CD4-positive, alpha-beta T cell (primary cell): ENCODE results near the gene FARP1. TPM values are rescaled to one million over a fixed set of nuclear protein-coding genes. Genes with fewer than 3 reads are reported as not detected.

Experiments used
- ATAC-seq: fragments of 200-7000 bp; cut with Tn5 transposase; one replicate; pipeline ENCODE4 v1.10.0; 2022; ENCODE audit warnings: mild to moderate bottlenecking; ENCODE audit not compliant: poor library complexity
- CTCF ChIA-PET: fragments of 350-600 bp; sonication (Branson Sonifier 250); formaldehyde crosslinking; loops from one replicate; lab custom pipeline; 2021; ENCODE audit warnings: antibody characterized with exemption, inconsistent platforms; lab: Charles Lee
- POLR2A ChIA-PET: fragments of 350-600 bp; sonication (Branson Sonifier 250); formaldehyde crosslinking; loops from one replicate; lab custom pipeline; 2021; ENCODE audit warnings: antibody characterized with exemption, inconsistent platforms; lab: Charles Lee
- DNase-seq, 14 experiments: peaks; one replicate each; pipeline ENCODE4 v3.0.0-alpha.2; 2013 to 2020; ENCODE audit warnings: mixed read lengths in 2 of 14
- H3K27ac ChIP-seq, 2 donors: one replicate each; pipeline versions ENCODE4 v1.5.1 to v1.7.0; 2013; ENCODE audit warnings: low read length in 2 of 2, low read depth in 1 of 2, mild to moderate bottlenecking in 1 of 2
- H3K27me3 ChIP-seq, 2 experiments: 1 replicate in 1 of 2; 2 replicates in 1 of 2; pipeline versions ENCODE4 v1.6.1 to v1.7.0; 2013; ENCODE audit warnings: low read length in 2 of 2, control low read depth in 1 of 2, mild to moderate bottlenecking in 1 of 2, moderate library complexity in 1 of 2; ENCODE audit not compliant: insufficient read depth in 2 of 2, control insufficient read depth in 1 of 2
- H3K36me3 ChIP-seq: one replicate; pipeline ENCODE4 v1.6.1; 2013; ENCODE audit warnings: low read length, control low read depth; ENCODE audit not compliant: insufficient read depth
- H3K4me1 ChIP-seq: one replicate; pipeline ENCODE4 v1.6.1; 2013; ENCODE audit warnings: low read length, control low read depth; ENCODE audit not compliant: insufficient read depth
- H3K4me3 ChIP-seq: one replicate; pipeline ENCODE4 v1.5.1; 2013; ENCODE audit warnings: mild to moderate bottlenecking, low read length, moderate library complexity
- H3K9me3 ChIP-seq, 2 experiments: 1 replicate in 1 of 2; 2 replicates in 1 of 2; pipeline versions ENCODE4 v1.6.1 to v1.7.0; 2013; ENCODE audit warnings: low read length in 2 of 2, mild to moderate bottlenecking in 2 of 2, control low read depth in 1 of 2, moderate library complexity in 1 of 2; ENCODE audit not compliant: control insufficient read depth in 1 of 2, insufficient read depth in 1 of 2
- H3K27ac Mint-ChIP-seq: one replicate; pipeline ENCODE4 v1.8.0; 2020; ENCODE audit warnings: mixed read lengths
- H3K27me3 Mint-ChIP-seq: one replicate; pipeline ENCODE4 v1.8.0; 2021; ENCODE audit warnings: mixed read lengths
- H3K36me3 Mint-ChIP-seq: one replicate; pipeline ENCODE4 v1.8.0; 2021; ENCODE audit warnings: low read depth, mixed read lengths
- H3K4me1 Mint-ChIP-seq: one replicate; pipeline ENCODE4 v1.8.0; 2021; ENCODE audit warnings: low read depth, mixed read lengths
- H3K4me3 Mint-ChIP-seq: one replicate; pipeline ENCODE4 v1.8.0; 2020; ENCODE audit warnings: mild to moderate bottlenecking, mixed read lengths
- H3K9me3 Mint-ChIP-seq: one replicate; pipeline ENCODE4 v1.8.0; 2020; ENCODE audit warnings: mixed read lengths
- CTCF ChIP-seq: fragments of 200-600 bp; IDR thresholded peaks from one replicate; pipeline ENCODE4 v1.8.0; 2022; ENCODE audit warnings: antibody characterized with exemption, mild to moderate bottlenecking
- intact Hi-C, 2 experiments: fragments of 100-400 bp; cut with DNase I in 1 of 2; cut with micrococcal nuclease in 1 of 2; formaldehyde crosslinking; loops; one replicate each; pipeline versions ENCODE4 v1.15.1 to v1.9.0; 2023 to 2025; cut with DNase I, micrococcal nuclease
- total RNA-seq, 174 experiments: library from RNA in 2 of 174; stranded (reverse) in 2 of 174; gene quantifications; one replicate each; pipeline ENCODE4 v1.2.3 and lab custom pipeline; 2021 to 2026

Gene FARP1
- total RNA-seq, 2 experiments from 2014 or later, result 0.30 TPM; not detected in 1

- Mint-ChIP-seq H3K27ac (no peak overlapping the region), H3K36me3 (no peaks in the 10 kb centered on the region), H3K4me1 (no peaks in the 10 kb centered on the region), H3K9me3 (no peaks in the 10 kb centered on the region), H3K27me3 (peaks cover 15% of the 10 kb centered on the region), H3K4me3 (no peak overlapping the region)
- TF ChIP-seq CTCF, result no peak
- no peak for DNase-seq
- peaks cover 0 to 4% of the 10 kb centered on the region in 2 experiments for H3K27me3 ChIP-seq
- H3K4me3 ChIP-seq, result no peak overlapping the region
- ChIA-PET CTCF (no interaction called here), POLR2A (interaction anchor here (0.5 kb wide), 1 partner anchor 299 kb away, joined by 3 read pairs; no protein-coding TSS in a partner anchor)
- intact Hi-C loops, result no loop called here
- no peaks in the 10 kb centered on the region for H3K36me3 ChIP-seq
- ATAC-seq, result no peak
- no peaks in the 10 kb centered on the region for H3K9me3 ChIP-seq
- H3K4me1 ChIP-seq, result no peaks in the 10 kb centered on the region
- no peak overlapping the region for H3K27ac ChIP-seq
Observed at GRCh38 chr13:98321395-98321794, 178.5 kb downstream of the FARP1 start.

DNA sequence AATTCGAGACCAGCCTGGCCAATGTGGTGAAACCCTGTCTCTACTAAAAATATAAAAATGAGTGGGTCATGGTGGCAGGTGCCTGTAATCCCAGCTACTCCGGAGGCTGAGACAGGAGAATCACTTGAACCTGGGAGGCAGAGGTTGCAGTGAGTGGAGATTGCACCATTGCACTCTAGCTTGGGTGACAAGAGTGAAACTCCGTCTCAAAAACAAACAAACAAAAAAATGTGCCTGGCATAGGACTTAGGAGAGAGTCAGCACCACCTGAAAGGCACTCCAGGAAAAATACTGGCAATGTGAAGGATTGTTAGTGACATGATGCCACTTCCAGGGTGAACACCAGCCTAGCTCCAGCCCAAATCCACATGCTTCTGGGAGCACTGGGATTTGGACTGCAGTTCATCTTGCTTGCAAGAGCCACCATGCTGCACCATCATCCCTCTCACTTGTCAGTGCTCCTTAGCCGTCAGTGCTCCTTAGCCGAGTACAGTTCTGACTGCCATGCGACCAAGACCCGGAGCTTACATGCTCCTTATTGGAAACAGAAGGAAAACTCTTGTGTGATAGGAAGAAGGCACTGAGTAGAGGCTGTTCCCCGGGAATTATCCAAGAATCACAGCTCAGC, 179.3 kb downstream of the FARP1 start:
- no peaks in the 10 kb centered on the region for H3K36me3 Mint-ChIP-seq
- no peak overlapping the region for H3K27ac ChIP-seq
- H3K27me3 Mint-ChIP-seq, result peaks cover 15% of the 10 kb centered on the region
- no peaks in the 10 kb centered on the region for H3K4me1 Mint-ChIP-seq
- H3K27ac Mint-ChIP-seq, result no peak overlapping the region
- no peak for ATAC-seq
- no peak overlapping the region for H3K4me3 ChIP-seq
- DNase-seq, result no peak
- peaks cover 0 to 4% of the 10 kb centered on the region in 2 experiments for H3K27me3 ChIP-seq
- CTCF ChIA-PET, result interaction anchor here (1.2 kb wide), 1 partner anchor 11 kb away, joined by 4 read pairs; no protein-coding TSS in a partner anchor
- intact Hi-C loops, result no loop called here
- H3K9me3 ChIP-seq, result no peaks in the 10 kb centered on the region
- H3K9me3 Mint-ChIP-seq, result no peaks in the 10 kb centered on the region
- no peak overlapping the region for H3K4me3 Mint-ChIP-seq
- no peak for TF ChIP-seq CTCF
- POLR2A ChIA-PET, result no interaction called here
- no peaks in the 10 kb centered on the region for H3K36me3 ChIP-seq
- no peaks in the 10 kb centered on the region for H3K4me1 ChIP-seq

GRCh38 chr13:98324105-98324504, 181.2 kb downstream of the FARP1 start:
- H3K9me3 Mint-ChIP-seq, result no peaks in the 10 kb centered on the region
- DNase-seq, result no peak
- CTCF ChIA-PET, result no interaction called here

More at GRCh38 chr13:98324105-98324504, 181.2 kb downstream of the FARP1 start:
- Mint-ChIP-seq H3K36me3 (no peaks in the 10 kb centered on the region), H3K27me3 (peaks cover 15% of the 10 kb centered on the region), H3K4me3 (no peak overlapping the region), H3K27ac (no peak overlapping the region), H3K4me1 (no peaks in the 10 kb centered on the region)
- no peaks in the 10 kb centered on the region for H3K4me1 ChIP-seq
- intact Hi-C loops, result no loop called here
- POLR2A ChIA-PET, result no interaction called here
- no peak overlapping the region for H3K27ac ChIP-seq
- no peaks in the 10 kb centered on the region for H3K9me3 ChIP-seq
- no peak for TF ChIP-seq CTCF
- ATAC-seq, result no peak
- no peak overlapping the region for H3K4me3 ChIP-seq
- H3K27me3 ChIP-seq, result peaks cover 0 to 4% of the 10 kb centered on the region in 2 experiments
- H3K36me3 ChIP-seq, result no peaks in the 10 kb centered on the region
